Heart right ventricle (tissue), 16 donors: Measurements from ENCODE around the gene C7. TPM values are rescaled to one million over a fixed set of nuclear protein-coding genes. Genes with fewer than 3 reads are reported as not detected.

Source experiments
- ATAC-seq, 8 donors: fragments of 200-7000 bp; cut with Tn5 transposase; one replicate each; pipeline ENCODE4 v1.9.1; 2020; ENCODE audit warnings: mild to moderate bottlenecking in 8 of 8, moderate library complexity in 8 of 8, moderate number of reproducible peaks in 1 of 8
- DNase-seq, 2 donors: peaks; one replicate each; pipeline ENCODE4 v3.0.0-alpha.2; 2020
- H3K27ac ChIP-seq, 10 donors: fragments of 200-600 bp; sonication (generic) in 2 of 10; one replicate each; pipeline versions ENCODE4 v1.5.0 to v1.8.0; 2020 to 2022; ENCODE audit warnings: mild to moderate bottlenecking in 3 of 10
- H3K27me3 ChIP-seq, 7 donors: fragments of 200-600 bp; one replicate each; pipeline ENCODE4 v1.8.0; 2021 to 2022; ENCODE audit warnings: mild to moderate bottlenecking in 2 of 7
- H3K36me3 ChIP-seq, 9 donors: fragments of 200-600 bp; sonication (generic) in 1 of 9; one replicate each; pipeline versions ENCODE4 v1.5.0 to v1.8.0; 2020 to 2022; ENCODE audit warnings: mild to moderate bottlenecking in 2 of 9
- H3K4me1 ChIP-seq, 9 donors: fragments of 200-600 bp; sonication (generic) in 1 of 9; one replicate each; pipeline versions ENCODE4 v1.5.0 to v1.8.0; 2020 to 2022; ENCODE audit warnings: mild to moderate bottlenecking in 4 of 9
- H3K4me3 ChIP-seq, 10 donors: fragments of 200-600 bp; sonication (generic) in 2 of 10; one replicate each; pipeline versions ENCODE4 v1.5.0 to v1.8.0; 2020 to 2022; ENCODE audit warnings: mild to moderate bottlenecking in 7 of 10, moderate library complexity in 2 of 10
- H3K9me3 ChIP-seq, 11 donors: fragments of 200-600 bp in 10 of 11; sonication (generic) in 2 of 11; one replicate each; pipeline versions ENCODE4 v1.5.0 to v1.8.0; 2013 to 2022; ENCODE audit warnings: mild to moderate bottlenecking in 2 of 11, control low read depth in 1 of 11, moderate library complexity in 1 of 11
- CTCF ChIP-seq, 9 donors: fragments of 200-600 bp; sonication (generic) in 2 of 9; IDR thresholded peaks; one replicate each; pipeline versions ENCODE4 v1.5.0 to v1.8.0; 2021 to 2022; ENCODE audit warnings: antibody characterized with exemption in 9 of 9, mild to moderate bottlenecking in 5 of 9, moderate library complexity in 1 of 9
- WGBS, 2 donors: extraction: QIAGEN DNeasy Blood & Tissue Kit; methylation state at CpG; one replicate each; pipeline ENCODE4 v1.1.7; 2013; ENCODE audit warnings: inconsistent platforms in 1 of 2; 5-methylcytosine and 5-hydroxymethylcytosine counted together
- intact Hi-C, 10 donors: fragments of 100-400 bp; cut with DNase I; formaldehyde crosslinking; loops; one replicate each; pipeline versions ENCODE4 v1.11.1 to v1.14.2; 2022
- polyA plus RNA-seq, 2 donors: library from polyadenylated mRNA; stranded (reverse); fragments of 200-250 nt; gene quantifications; one replicate each; pipeline ENCODE4 v1.2.3, GENCODE V29; 2013
- total RNA-seq, 10 donors: library from RNA; stranded (reverse); fragmentation: NEBNext Ultra II Directional in 3 of 10; extraction: Animal tissue kit (Norgen Biotek cat#: 25700) in 3 of 10; gene quantifications; one replicate each; pipeline versions ENCODE4 v1.2.1 to v1.2.4, GENCODE V29; 2021 to 2023
- donor health status: Arrhythmogenic right ventricular cardiomyopathy.
- donor health status: ischemic (EF 13 %, LVEDD 7.1; RV severe dilation, severe dysfunction).
- donor health status: healthy with polysubstance abuse.
- donor health status: DM: no; HTN: yes; CAD: no.
- donor health status: DM: no; HTN: no; CAD: no.
- donor health status: ischemic (EF 25% LVEDD 6.9; RV normal size, moderate dysfunction).
- donor health status: ischemic (EF 25% LVEDD 5.7; RV mildly dilated, moderate dysfunction).
- donor health status: healthy.
- donor health status: DM: yes; HTN: yes; CAD: no.
- donor health status: Ischemic cardiomyopathy.
- donor health status: ischemic (EF 35%, LVEDD 5.7; RV mildly dilated, moderate dysfunction).
- donor health status: nonischemic (EF 11% LVEDD 7.7; RV severe dilation, severe dysfunction).
- donor health status: DM: yes; HTN: yes; CAD: no.
- donor health status: PGD.
- donor health status: ischemic (EF 29% LVEDD 5.4; RV normal size, mild dysfunction).
- donor health status: nonischemic (EF 23%, LVEDD 6.1; RV moderate dilation, normal function).

Gene C7
- total and polyA plus RNA-seq, 12 donors, result 43.9 to 399 (median 99.5) TPM

GRCh38 chr5:40976041-40976440 is 66.7 kb downstream of the C7 start:
- TF ChIP-seq CTCF (IDR thresholded peaks at IDR 0.05), result no peak
- H3K27me3 ChIP-seq, result no peaks in the 10 kb centered on the region

GRCh38 chr5:40976836-40977235 is 67.5 kb downstream of the C7 start:
- WGBS, 2 donors, result 42 to 43% methylated on average over 3 of the region's 3 CpGs
- Histone ChIP-seq H3K27me3 (no peaks in the 10 kb centered on the region), H3K9me3 (no peaks in the 10 kb centered on the region), H3K4me3 (no peak overlapping the region), H3K36me3 (peaks cover 0 to 28% (median 0%) of the 10 kb centered on the region in 9 donors), H3K4me1 (no peaks in the 10 kb centered on the region), H3K27ac (no peak overlapping the region)
- TF ChIP-seq CTCF (IDR thresholded peaks at IDR 0.05), result no peak
- ATAC-seq (no peak), DNase-seq (no peak)
- intact Hi-C loops, result no loop called here

More at GRCh38 chr5:40976041-40976440, 66.7 kb downstream of the C7 start:
- Histone ChIP-seq H3K4me3 (no peak overlapping the region), H3K36me3 (peaks cover 0 to 21% (median 0%) of the 10 kb centered on the region in 9 donors), H3K27ac (no peak overlapping the region), H3K4me1 (no peaks in the 10 kb centered on the region), H3K9me3 (no peaks in the 10 kb centered on the region)
- DNase-seq (no peak), ATAC-seq (no peak)
- WGBS, 2 donors, result 89 to 94% methylated on average over 3 of the region's 3 CpGs
- intact Hi-C loops, result no loop called here

DNA sequence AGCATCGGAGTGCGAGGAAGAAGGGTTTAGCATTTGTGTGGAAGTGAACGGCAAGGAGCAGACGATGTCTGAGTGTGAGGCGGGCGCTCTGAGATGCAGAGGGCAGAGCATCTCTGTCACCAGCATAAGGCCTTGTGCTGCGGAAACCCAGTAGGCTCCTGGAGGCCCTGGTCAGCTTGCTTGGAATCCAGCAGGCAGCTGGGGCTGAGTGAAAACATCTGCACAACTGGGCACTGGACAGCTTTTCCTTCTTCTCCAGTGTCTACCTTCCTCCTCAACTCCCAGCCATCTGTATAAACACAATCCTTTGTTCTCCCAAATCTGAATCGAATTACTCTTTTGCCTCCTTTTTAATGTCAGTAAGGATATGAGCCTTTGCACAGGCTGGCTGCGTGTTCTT is 72.1 kb downstream of the C7 start:
- intact Hi-C loops, result no loop called here
- no peak for TF ChIP-seq CTCF (IDR thresholded peaks at IDR 0.05)
- H3K27me3 ChIP-seq, result no peaks in the 10 kb centered on the region
- H3K36me3 ChIP-seq, result peaks cover 0 to 30% (median 0%) of the 10 kb centered on the region in 9 donors
- H3K9me3 ChIP-seq, result peaks cover 0 to 2% (median 0%) of the 10 kb centered on the region in 11 donors
- peak in 1 of 8 donors; percentile 11 for ATAC-seq
- H3K27ac ChIP-seq, result no peak overlapping the region
- DNase-seq, result no peak
- H3K4me1 ChIP-seq, result no peaks in the 10 kb centered on the region
- WGBS, 2 donors, result 89 to 91% methylated on average over 9 of the region's 9 CpGs
- H3K4me3 ChIP-seq, result no peak overlapping the region

- H3K36me3 ChIP-seq, result peaks cover 0 to 29% (median 0%) of the 10 kb centered on the region in 9 donors
- intact Hi-C loops, result no loop called here
- DNase-seq, result no peak
- no peak for TF ChIP-seq CTCF (IDR thresholded peaks at IDR 0.05)
- no peaks in the 10 kb centered on the region for H3K4me1 ChIP-seq
- no peaks in the 10 kb centered on the region for H3K27me3 ChIP-seq
- ATAC-seq, result no peak
- 87 to 92% methylated on average over 3 of the region's 3 CpGs for WGBS, 2 donors
- H3K4me3 ChIP-seq, result no peak overlapping the region
- no peak overlapping the region for H3K27ac ChIP-seq
- peaks cover 0 to 8% (median 0%) of the 10 kb centered on the region in 11 donors for H3K9me3 ChIP-seq
Observed at GRCh38 chr5:40983781-40984180, 74.5 kb downstream of the C7 start.
